Limb (tissue), 2 donors: Measurements from ENCODE around the gene NHLH1.

Experiments used
- DNase-seq, 2 donors: peaks; one replicate each; pipeline ENCODE4 v3.0.0-alpha.2; 2016; ENCODE audit errors: extremely low spot score in 2 of 2

Gene NHLH1

DNA sequence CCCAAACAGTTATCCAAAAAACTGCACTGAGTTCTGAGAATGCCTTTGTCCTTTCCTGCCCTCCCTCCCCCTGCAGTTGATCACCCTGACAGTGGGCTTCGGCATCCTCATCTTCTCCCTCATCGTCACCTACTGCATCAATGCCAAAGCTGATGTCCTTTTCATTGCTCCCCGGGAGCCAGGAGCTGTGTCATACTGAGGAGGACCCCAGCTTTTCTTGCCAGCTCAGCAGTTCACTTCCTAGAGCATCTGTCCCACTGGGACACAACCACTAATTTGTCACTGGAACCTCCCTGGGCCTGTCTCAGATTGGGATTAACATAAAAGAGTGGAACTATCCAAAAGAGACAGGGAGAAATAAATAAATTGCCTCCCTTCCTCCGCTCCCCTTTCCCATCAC, 8.8 kb upstream of the NHLH1 start:
- no peak for DNase-seq

GRCh38 chr1:160359559-160360226, 7.2 kb upstream of the NHLH1 start:
- DNase-seq, result no peak

DNA sequence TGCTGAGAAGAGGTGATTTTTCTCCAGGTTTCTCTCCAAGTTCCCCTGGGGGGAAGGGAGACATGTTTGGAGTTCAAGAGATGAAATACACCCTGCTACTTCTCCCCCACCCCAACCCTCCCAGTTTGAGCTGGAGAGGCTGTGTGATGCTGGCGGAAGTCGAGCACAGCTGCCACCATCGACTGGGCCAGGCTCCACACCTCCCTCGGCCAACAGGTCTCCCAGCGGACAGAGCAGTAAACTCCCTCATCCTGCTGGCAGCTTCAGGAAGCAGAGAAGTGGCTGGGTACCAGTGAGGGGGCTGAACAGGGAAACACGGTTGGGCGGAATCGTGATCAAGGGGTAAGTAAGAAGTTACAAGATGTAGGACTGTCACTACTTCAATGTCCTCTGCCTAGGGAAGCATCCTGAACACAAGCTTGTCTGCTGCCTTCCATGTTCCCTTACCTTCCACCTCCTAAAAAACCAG, 6.6 kb upstream of the NHLH1 start:
- DNase-seq, result no peak

DNA sequence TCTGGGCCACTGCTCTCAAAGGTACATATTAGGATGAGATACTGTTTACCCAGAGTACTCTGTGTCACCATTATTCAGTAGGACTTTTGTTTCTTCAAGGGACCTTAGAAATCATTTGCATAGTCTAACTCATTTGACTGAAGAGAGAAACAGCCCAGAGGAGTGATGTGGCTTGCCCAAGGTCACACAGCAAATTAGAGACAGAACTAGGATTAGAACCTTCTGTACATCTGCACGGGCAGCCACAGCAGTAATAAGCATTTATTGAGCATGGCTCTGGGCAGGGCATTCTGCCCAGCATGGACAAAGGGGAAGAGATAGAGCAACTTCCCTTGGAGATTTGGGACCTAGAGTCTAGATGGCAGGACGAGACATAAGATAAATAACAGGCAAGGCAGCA, 5.7 kb upstream of the NHLH1 start:
- no peak for DNase-seq

- no peak for DNase-seq
These were observed 5.1 kb upstream of the NHLH1 start for GRCh38 chr1:160361814-160362167.

GRCh38 chr1:160362168-160362957, 4.5 kb upstream of the NHLH1 start:
- DNase-seq, result no peak

GRCh38 chr1:160363010-160363409, 3.9 kb upstream of the NHLH1 start:
- no peak for DNase-seq

DNA sequence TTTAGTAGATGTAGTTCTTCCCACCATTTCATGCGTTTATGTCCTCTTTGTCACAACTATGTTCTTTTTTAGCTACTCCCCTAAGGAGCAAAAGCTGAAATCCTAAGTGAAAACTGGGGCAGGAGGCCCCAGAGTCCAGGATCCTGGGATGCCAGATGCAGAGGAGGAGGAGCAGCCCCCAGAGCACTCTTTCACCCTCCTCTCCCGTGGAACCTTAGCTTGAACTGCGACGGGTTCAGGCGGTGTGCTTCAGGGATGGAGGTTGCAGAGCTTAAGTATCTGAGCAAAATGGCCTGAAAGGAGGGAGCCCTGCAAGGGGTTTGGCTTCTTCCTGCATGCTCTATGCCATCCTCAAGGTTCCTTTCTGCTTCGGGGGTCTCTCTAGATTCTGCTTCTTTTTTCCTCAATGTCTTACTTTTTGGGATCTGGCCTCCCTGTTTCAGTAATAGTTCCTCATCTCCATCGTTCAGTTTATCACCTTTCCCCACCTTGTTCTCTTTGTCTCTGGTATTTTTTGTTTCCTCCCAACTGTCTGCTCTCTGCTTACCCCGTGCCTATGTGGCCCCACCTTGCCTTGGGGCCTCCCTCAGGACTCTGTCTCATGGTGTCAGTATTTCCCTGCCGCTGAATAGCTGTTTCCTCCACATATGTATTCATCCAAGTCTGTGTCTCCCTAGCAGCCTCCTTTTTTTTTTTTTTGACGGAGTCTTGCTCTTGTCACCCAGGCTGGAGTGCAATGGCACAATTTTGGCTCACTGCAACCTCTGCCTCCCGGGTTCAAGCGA, 2.7 kb upstream of the NHLH1 start:
- DNase-seq, result no peak

GRCh38 chr1:160365325-160365724, 1.5 kb upstream of the NHLH1 start:
- no peak for DNase-seq

- DNase-seq, result no peak
These were observed 637 bp downstream of the NHLH1 start for GRCh38 chr1:160367516-160367900.

GRCh38 chr1:160367934-160368923, 1.4 kb downstream of the NHLH1 start:
- DNase-seq, result no peak

DNA sequence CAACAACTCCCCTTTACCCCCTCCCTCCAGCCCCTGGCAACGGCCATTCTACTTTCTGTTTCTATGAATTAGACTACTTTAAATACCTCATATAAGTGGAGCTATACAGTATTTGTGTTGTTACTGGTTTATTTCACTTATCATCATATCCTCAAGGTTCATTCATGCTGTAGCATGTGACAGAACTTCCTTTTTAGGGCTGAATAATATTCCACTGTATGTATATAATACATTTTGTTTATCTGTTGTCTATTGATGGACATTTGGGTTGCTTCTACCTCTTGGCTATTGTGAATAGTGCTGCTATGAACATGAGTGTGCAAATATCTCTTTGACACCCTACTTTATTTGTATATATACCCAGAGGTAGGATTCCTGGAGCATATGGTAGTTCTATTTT, 2.2 kb downstream of the NHLH1 start:
- DNase-seq, result no peak

GRCh38 chr1:160370561-160371345, 3.9 kb downstream of the NHLH1 start:
- DNase-seq, result no peak

GRCh38 chr1:160371346-160371631, 4.4 kb downstream of the NHLH1 start:
- no peak for DNase-seq

DNA sequence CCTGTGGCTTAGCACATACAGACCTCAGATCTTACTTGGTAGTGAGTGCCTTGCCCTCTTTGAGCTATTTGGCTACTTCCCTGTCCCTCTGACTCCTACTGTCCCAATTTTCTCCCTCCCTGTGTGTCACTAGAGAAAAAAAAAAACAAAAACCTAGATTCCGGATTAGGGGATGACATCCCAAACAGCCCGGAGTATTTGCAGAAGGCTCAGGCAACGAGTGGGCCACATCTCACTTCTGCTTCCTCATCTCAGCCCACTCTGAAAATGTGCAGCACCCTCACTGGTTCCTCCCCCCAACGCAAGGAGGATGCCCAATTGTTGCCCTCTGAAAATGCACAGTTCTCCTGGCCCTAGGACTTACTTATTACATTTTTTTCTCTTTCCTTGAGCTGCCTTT, 4.9 kb downstream of the NHLH1 start:
- DNase-seq, result no peak

DNA sequence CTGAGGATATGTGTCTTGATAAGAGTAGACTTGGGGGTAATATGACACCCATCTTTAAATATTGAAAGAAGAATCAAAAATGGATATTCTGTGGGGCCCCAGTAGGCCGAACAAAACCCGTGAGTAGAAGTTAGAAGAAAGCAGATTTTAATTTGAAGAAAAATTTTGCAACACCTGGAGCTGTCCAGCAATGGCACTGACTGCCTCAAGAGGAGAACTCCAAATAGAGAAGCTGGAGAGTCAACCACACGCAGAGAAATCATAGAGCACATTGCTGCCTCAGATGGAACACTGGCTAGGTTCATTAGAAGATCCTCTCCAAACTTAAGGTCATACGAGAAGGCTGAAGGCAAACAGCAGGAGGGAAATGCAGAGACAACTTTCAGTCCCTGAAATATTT, 6.8 kb downstream of the NHLH1 start:
- no peak for DNase-seq

DNA sequence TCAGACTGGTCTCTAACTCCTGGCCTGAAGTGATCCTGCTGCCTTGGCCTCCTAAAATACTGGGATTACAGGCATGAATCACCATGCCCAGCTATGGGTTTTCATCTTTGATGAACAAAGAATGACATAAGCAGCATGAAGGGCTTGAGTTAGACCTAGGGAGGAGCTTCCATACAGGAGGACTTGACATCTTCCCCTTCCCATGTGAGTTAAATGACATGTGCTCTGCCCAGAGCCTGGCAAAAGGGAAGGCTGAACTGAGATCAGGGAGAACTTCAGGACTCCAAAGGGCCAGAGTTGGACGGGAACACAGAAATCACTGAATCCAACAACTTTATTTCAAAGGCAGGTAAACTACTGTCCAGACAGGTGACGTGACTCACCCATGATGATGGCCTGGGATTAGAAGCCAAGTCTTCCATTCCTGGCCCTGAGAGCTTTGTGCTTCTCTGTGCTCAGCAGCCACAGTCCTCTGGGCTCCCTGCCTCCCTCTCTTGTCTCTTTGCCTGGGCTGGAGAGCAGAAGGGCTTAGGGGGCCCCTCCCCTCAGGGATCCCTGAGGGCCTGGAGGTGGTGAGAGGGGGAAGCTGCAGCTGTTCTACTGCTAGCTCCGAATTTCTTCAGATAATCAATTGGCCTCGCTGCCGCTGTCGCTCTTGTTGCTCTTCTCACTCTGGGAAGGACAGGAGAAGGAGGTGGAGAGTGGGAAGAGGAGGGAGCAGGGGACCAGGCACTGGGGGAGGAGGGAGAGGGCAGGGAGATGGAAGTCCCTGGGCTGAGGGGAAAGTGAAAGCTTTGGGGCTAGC, 7.6 kb downstream of the NHLH1 start:
- DNase-seq, result peak; percentile 57 to 66

DNA sequence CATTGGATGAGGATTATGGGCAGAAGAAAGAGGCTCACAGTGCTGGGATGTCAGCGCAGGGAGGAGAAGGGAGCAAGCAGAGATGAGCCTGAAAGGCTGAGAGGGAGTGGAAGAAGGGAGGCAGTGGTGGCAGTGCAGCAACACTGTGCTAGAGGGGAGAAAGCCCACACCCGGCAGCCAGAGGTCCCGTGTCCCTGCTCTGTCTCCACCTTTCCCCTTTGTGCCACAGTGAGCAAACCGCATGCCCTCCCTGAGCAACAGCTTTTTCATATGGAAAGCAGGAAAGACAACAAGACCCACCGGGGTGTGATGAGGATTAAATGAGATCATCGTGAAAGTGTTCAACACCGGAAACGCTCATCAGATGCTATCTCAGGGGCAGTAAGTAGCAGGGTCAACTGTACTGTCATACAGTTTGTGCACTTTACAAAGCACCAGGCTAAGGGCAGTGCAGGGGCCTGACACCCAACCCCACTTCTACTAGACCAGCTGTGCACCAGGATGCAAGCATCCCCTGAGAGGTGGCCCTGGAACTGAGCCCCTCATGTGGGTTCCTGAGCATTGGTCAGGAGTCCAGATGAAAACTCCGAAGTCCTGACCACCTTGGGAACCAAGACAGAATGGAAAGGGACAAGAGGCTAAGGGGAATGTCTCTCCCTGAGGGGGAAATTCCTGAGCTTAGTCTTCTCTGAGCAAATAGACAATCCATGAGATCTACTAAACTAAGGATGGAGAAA, 9.1 kb downstream of the NHLH1 start:
- no peak for DNase-seq

- DNase-seq, result peak in 1 of 2 donors; percentile 86
These were observed 9.8 kb downstream of the NHLH1 start for GRCh38 chr1:160376525-160377131.
